Progenitor cell of endocrine pancreas (in vitro differentiated cells): ENCODE measurements around the gene TLL2. TPM values are rescaled to one million over a fixed set of nuclear protein-coding genes. Genes with fewer than 3 reads are reported as not detected.
A peak's percentile ranks its signal among the peaks of the same experiment; 100 is the strongest.

Source experiments
- DNase-seq: peaks from one replicate; pipeline ENCODE4 v3.0.0; 2021; ENCODE audit warnings: low spot score; ENCODE audit not compliant: unreplicated experiment
- H3K27ac Mint-ChIP-seq: 2 replicates; pipeline ENCODE4 v1.8.0; 2021; ENCODE audit warnings: mild to moderate bottlenecking, moderate library complexity, mixed read lengths
- H3K27me3 Mint-ChIP-seq: 2 replicates; pipeline ENCODE4 v1.8.0; 2021; ENCODE audit warnings: mixed read lengths
- H3K36me3 Mint-ChIP-seq: 2 replicates; pipeline ENCODE4 v1.8.0; 2022; ENCODE audit warnings: mixed read lengths; ENCODE audit not compliant: insufficient read depth
- H3K4me1 Mint-ChIP-seq: 2 replicates; pipeline ENCODE4 v1.8.0; 2021; ENCODE audit warnings: low read depth, mixed read lengths
- H3K4me3 Mint-ChIP-seq: 2 replicates; pipeline ENCODE4 v1.8.0; 2021; ENCODE audit warnings: low read depth, mild to moderate bottlenecking, moderate library complexity, mixed read lengths
- H3K9me3 Mint-ChIP-seq: 2 replicates; pipeline ENCODE4 v1.8.0; 2021; ENCODE audit warnings: low read depth, mixed read lengths
- CTCF ChIP-seq: fragments of 200-600 bp; sonication (generic); IDR thresholded peaks from one replicate; pipeline ENCODE4 v1.5.0; 2021; ENCODE audit warnings: antibody characterized with exemption, mild to moderate bottlenecking; ENCODE audit not compliant: unreplicated experiment
- total RNA-seq: library from RNA; stranded (reverse); gene quantifications from 2 replicates; pipeline ENCODE4 v1.2.1, GENCODE V29; 2021

TLL2 gene
- total RNA-seq, 1 donor from 2014 or later = 0.60 TPM

DNA sequence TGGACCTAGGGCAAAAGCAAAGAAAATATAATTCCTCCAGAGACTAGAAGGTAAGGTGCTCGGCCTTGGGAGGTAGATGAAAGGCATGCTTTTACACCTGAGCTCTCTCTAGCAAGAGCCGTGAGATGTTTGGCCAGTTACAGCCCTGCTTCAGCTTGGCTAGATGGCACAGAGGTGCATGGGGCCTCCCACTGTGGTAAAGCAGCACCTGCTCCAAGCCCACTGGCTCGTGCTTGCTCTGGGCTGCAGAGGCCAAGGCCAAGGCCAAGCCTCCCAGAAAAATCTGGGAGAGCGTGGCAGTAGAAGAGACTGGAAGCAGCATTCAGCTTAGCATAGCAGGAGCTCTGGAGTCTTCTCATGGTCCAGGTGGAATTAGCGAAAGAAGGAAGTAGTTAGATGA is 123.9 kb downstream of the TLL2 start:
- H3K4me3 Mint-ChIP-seq = no peak overlapping the region
- H3K27me3 Mint-ChIP-seq = peaks cover 41% of the 10 kb centered on the region
- H3K36me3 Mint-ChIP-seq = no peaks in the 10 kb centered on the region
- no peak for DNase-seq
- no peak for TF ChIP-seq CTCF
- no peaks in the 10 kb centered on the region for H3K4me1 Mint-ChIP-seq
- H3K9me3 Mint-ChIP-seq = no peaks in the 10 kb centered on the region
- no peak overlapping the region for H3K27ac Mint-ChIP-seq

DNA sequence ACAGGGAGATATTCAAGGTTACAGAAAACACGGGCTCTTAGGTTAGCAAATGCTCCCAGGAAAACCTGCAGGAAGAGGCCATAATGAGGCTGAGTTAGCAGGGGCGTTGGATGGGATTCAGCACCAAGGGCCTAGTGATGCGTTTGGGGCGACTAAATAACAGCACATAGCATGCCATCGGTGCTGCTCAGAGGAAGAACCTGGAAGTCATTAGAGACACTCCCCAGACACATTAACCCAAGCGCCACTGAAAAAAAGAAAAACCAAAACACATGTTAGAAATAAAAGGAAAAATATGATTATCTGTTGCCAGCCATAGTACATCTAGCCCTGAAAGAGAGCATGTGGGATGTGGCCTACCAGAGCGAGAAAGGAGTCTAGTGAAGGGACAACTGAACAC is 126.1 kb downstream of the TLL2 start:
- no peaks in the 10 kb centered on the region for H3K9me3 Mint-ChIP-seq
- TF ChIP-seq CTCF = no peak
- H3K4me1 Mint-ChIP-seq = no peaks in the 10 kb centered on the region
- no peak for DNase-seq
- H3K27me3 Mint-ChIP-seq = peaks cover 30% of the 10 kb centered on the region
- H3K36me3 Mint-ChIP-seq = no peaks in the 10 kb centered on the region
- no peak overlapping the region for H3K27ac Mint-ChIP-seq
- H3K4me3 Mint-ChIP-seq = no peak overlapping the region

- H3K4me3 Mint-ChIP-seq = no peak overlapping the region
- no peaks in the 10 kb centered on the region for H3K4me1 Mint-ChIP-seq
Observed at GRCh38 chr10:96387161-96387560, 126.6 kb downstream of the TLL2 start.

GRCh38 chr10:96384506-96384905 is 129.2 kb downstream of the TLL2 start:
- Mint-ChIP-seq H3K27me3 (peaks cover 25% of the 10 kb centered on the region), H3K27ac (no peak overlapping the region), H3K9me3 (no peaks in the 10 kb centered on the region), H3K36me3 (no peaks in the 10 kb centered on the region), H3K4me1 (no peaks in the 10 kb centered on the region), H3K4me3 (no peak overlapping the region)
- no peak for DNase-seq
- no peak for TF ChIP-seq CTCF

More at GRCh38 chr10:96387161-96387560, 126.6 kb downstream of the TLL2 start:
- H3K27ac Mint-ChIP-seq = no peak overlapping the region
- H3K9me3 Mint-ChIP-seq = no peaks in the 10 kb centered on the region
- DNase-seq = no peak
- H3K27me3 Mint-ChIP-seq = peaks cover 31% of the 10 kb centered on the region
- no peaks in the 10 kb centered on the region for H3K36me3 Mint-ChIP-seq
- no peak for TF ChIP-seq CTCF

DNA sequence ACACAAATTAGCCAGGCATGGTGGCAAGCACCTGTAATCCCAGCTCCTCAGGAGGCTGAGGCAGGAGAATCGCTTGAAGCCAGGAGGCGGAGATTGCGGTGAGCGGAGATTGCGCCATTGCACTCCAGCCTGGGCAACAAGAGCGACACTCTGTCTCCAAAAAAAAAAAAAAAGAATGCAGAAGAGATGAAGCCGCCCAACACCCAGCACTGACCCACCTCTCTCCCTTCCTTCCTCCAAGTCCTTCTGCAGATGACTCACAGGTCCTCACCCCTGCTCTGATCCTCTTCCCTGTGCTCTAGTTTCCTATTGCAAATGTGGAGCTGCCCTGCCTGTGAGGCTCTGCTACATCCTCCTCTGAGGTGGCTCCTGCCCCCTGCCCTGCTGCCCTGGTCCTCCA is 132.9 kb downstream of the TLL2 start:
- Mint-ChIP-seq H3K9me3 (no peaks in the 10 kb centered on the region), H3K27me3 (peaks cover 4% of the 10 kb centered on the region)
- DNase-seq = no peak

More for the DNA sequence above, 132.9 kb downstream of the TLL2 start:
- no peak overlapping the region for H3K4me3 Mint-ChIP-seq
- no peak for TF ChIP-seq CTCF
- no peaks in the 10 kb centered on the region for H3K36me3 Mint-ChIP-seq
- H3K4me1 Mint-ChIP-seq = no peaks in the 10 kb centered on the region
- H3K27ac Mint-ChIP-seq = peak overlapping the region; percentile 26
